ENCODE data around the gene PPM1L.

The PPM1L gene

GRCh38 chr3:160883373-160883772, 127.3 kb downstream of the PPM1L start:
- H3K27ac ChIP-seq (ENCODE audit: low read depth, low read length), result no peak overlapping the region
- no peak overlapping the region for H3K23ac ChIP-seq (ENCODE audit: low read length)
- no peak overlapping the region for H2BK15ac ChIP-seq (replicated peaks; ENCODE audit: low read depth)
- H3K79me2 ChIP-seq (ENCODE audit: control insufficient read depth, insufficient read depth, low read length), result no peaks in the 10 kb centered on the region
- H3K9ac ChIP-seq (ENCODE audit: low read length), result no peak overlapping the region
- WGBS (ENCODE audit: extremely low coverage, insufficient coverage, low lambda C conversion rate), result no CpG with 5 or more reads among the region's 3 CpGs
- no peaks in the 10 kb centered on the region for H3K27me3 ChIP-seq (ENCODE audit: insufficient read depth, low read length, poor library complexity)
- no peak overlapping the region for H3K4ac ChIP-seq (ENCODE audit: low read depth, low read length)
- H3K4me1 ChIP-seq (ENCODE audit: control insufficient read depth, low read depth, low read length), result peaks cover 5% of the 10 kb centered on the region
- no peak overlapping the region for H2BK5ac ChIP-seq (ENCODE audit: low read length)
- no peak overlapping the region for H4K8ac ChIP-seq (ENCODE audit: low read depth, low read length)
- no peak overlapping the region for H3K56ac ChIP-seq (ENCODE audit: low read length)
- no peak overlapping the region for H4K5ac ChIP-seq (ENCODE audit: low read length)
- no peak overlapping the region for H2AK5ac ChIP-seq (ENCODE audit: low read length)
- H3K18ac ChIP-seq (ENCODE audit: low read length), result no peak overlapping the region
- no peak for DNase-seq
- no peak overlapping the region for H3K4me3 ChIP-seq (ENCODE audit: low read length)
- no peaks in the 10 kb centered on the region for H3K79me1 ChIP-seq (ENCODE audit: low read length)
- H3K36me3 ChIP-seq (ENCODE audit: control insufficient read depth, insufficient read depth, low read length), result no peaks in the 10 kb centered on the region
- H3K4me2 ChIP-seq (ENCODE audit: low read length), result no peak overlapping the region
- H2BK120ac ChIP-seq (ENCODE audit: low read depth, low read length), result no peak overlapping the region

- no peak overlapping the region for H3K23ac ChIP-seq (ENCODE audit: low read length)
- no CpG with 5 or more reads among the region's 5 CpGs for WGBS (ENCODE audit: extremely low coverage, insufficient coverage, low lambda C conversion rate)
- H3K4ac ChIP-seq (ENCODE audit: low read depth, low read length), result no peak overlapping the region
- H3K79me2 ChIP-seq (ENCODE audit: control insufficient read depth, insufficient read depth, low read length), result no peaks in the 10 kb centered on the region
- H3K36me3 ChIP-seq (ENCODE audit: control insufficient read depth, insufficient read depth, low read length), result no peaks in the 10 kb centered on the region
- no peak overlapping the region for H4K8ac ChIP-seq (ENCODE audit: low read depth, low read length)
- peak; percentile 74 for DNase-seq
- no peak overlapping the region for H3K9ac ChIP-seq (ENCODE audit: low read length)
- H2BK5ac ChIP-seq (ENCODE audit: low read length), result no peak overlapping the region
- peak overlapping the region; percentile 15 for H3K18ac ChIP-seq (ENCODE audit: low read length)
- H3K4me3 ChIP-seq (ENCODE audit: low read length), result no peak overlapping the region
- peaks cover 5% of the 10 kb centered on the region for H3K4me1 ChIP-seq (ENCODE audit: control insufficient read depth, low read depth, low read length)
- H2BK120ac ChIP-seq (ENCODE audit: low read depth, low read length), result no peak overlapping the region
- H2BK15ac ChIP-seq (replicated peaks; ENCODE audit: low read depth), result no peak overlapping the region
- H3K56ac ChIP-seq (ENCODE audit: low read length), result peak overlapping the region; percentile 37
- no peak overlapping the region for H4K5ac ChIP-seq (ENCODE audit: low read length)
- H3K4me2 ChIP-seq (ENCODE audit: low read length), result no peak overlapping the region
- no peak overlapping the region for H3K27ac ChIP-seq (ENCODE audit: low read depth, low read length)
- H3K79me1 ChIP-seq (ENCODE audit: low read length), result no peaks in the 10 kb centered on the region
- no peaks in the 10 kb centered on the region for H3K27me3 ChIP-seq (ENCODE audit: insufficient read depth, low read length, poor library complexity)
- no peak overlapping the region for H2AK5ac ChIP-seq (ENCODE audit: low read length)
Observed at GRCh38 chr3:160885791-160886286, 129.8 kb downstream of the PPM1L start.

GRCh38 chr3:160886421-160886820, 130.4 kb downstream of the PPM1L start:
- peak overlapping the region; percentile 15 for H3K18ac ChIP-seq (ENCODE audit: low read length)
- no peak overlapping the region for H3K4ac ChIP-seq (ENCODE audit: low read depth, low read length)
- no peak overlapping the region for H3K27ac ChIP-seq (ENCODE audit: low read depth, low read length)
- no peak overlapping the region for H3K9ac ChIP-seq (ENCODE audit: low read length)
- no peak overlapping the region for H3K23ac ChIP-seq (ENCODE audit: low read length)
- no peak overlapping the region for H2BK15ac ChIP-seq (replicated peaks; ENCODE audit: low read depth)
- H2BK120ac ChIP-seq (ENCODE audit: low read depth, low read length), result no peak overlapping the region
- no peaks in the 10 kb centered on the region for H3K36me3 ChIP-seq (ENCODE audit: control insufficient read depth, insufficient read depth, low read length)
- WGBS (ENCODE audit: extremely low coverage, insufficient coverage, low lambda C conversion rate), result no CpG with 5 or more reads among the region's 4 CpGs
- no peak overlapping the region for H4K8ac ChIP-seq (ENCODE audit: low read depth, low read length)
- H3K56ac ChIP-seq (ENCODE audit: low read length), result no peak overlapping the region
- H2BK5ac ChIP-seq (ENCODE audit: low read length), result no peak overlapping the region
- H3K4me3 ChIP-seq (ENCODE audit: low read length), result no peak overlapping the region
- no peak for DNase-seq
- H3K4me1 ChIP-seq (ENCODE audit: control insufficient read depth, low read depth, low read length), result peaks cover 5% of the 10 kb centered on the region
- no peak overlapping the region for H4K5ac ChIP-seq (ENCODE audit: low read length)
- no peaks in the 10 kb centered on the region for H3K79me1 ChIP-seq (ENCODE audit: low read length)
- no peak overlapping the region for H3K4me2 ChIP-seq (ENCODE audit: low read length)
- no peak overlapping the region for H2AK5ac ChIP-seq (ENCODE audit: low read length)
- no peaks in the 10 kb centered on the region for H3K27me3 ChIP-seq (ENCODE audit: insufficient read depth, low read length, poor library complexity)
- H3K79me2 ChIP-seq (ENCODE audit: control insufficient read depth, insufficient read depth, low read length), result no peaks in the 10 kb centered on the region

- no peak overlapping the region for H3K18ac ChIP-seq (ENCODE audit: low read length)
- H2AK5ac ChIP-seq (ENCODE audit: low read length), result no peak overlapping the region
- no peak overlapping the region for H2BK120ac ChIP-seq (ENCODE audit: low read depth, low read length)
- no peak overlapping the region for H4K5ac ChIP-seq (ENCODE audit: low read length)
- no peak for DNase-seq
- H3K23ac ChIP-seq (ENCODE audit: low read length), result no peak overlapping the region
- H3K56ac ChIP-seq (ENCODE audit: low read length), result no peak overlapping the region
- H4K8ac ChIP-seq (ENCODE audit: low read depth, low read length), result no peak overlapping the region
- no peaks in the 10 kb centered on the region for H3K79me1 ChIP-seq (ENCODE audit: low read length)
- H2BK5ac ChIP-seq (ENCODE audit: low read length), result no peak overlapping the region
- no peak overlapping the region for H3K9ac ChIP-seq (ENCODE audit: low read length)
- H3K27me3 ChIP-seq (ENCODE audit: insufficient read depth, low read length, poor library complexity), result no peaks in the 10 kb centered on the region
- H3K27ac ChIP-seq (ENCODE audit: low read depth, low read length), result no peak overlapping the region
- no peaks in the 10 kb centered on the region for H3K36me3 ChIP-seq (ENCODE audit: control insufficient read depth, insufficient read depth, low read length)
- no peak overlapping the region for H3K4me3 ChIP-seq (ENCODE audit: low read length)
- no peak overlapping the region for H3K4ac ChIP-seq (ENCODE audit: low read depth, low read length)
- H2BK15ac ChIP-seq (replicated peaks; ENCODE audit: low read depth), result no peak overlapping the region
- H3K4me1 ChIP-seq (ENCODE audit: control insufficient read depth, low read depth, low read length), result no peaks in the 10 kb centered on the region
- H3K4me2 ChIP-seq (ENCODE audit: low read length), result no peak overlapping the region
- H3K79me2 ChIP-seq (ENCODE audit: control insufficient read depth, insufficient read depth, low read length), result no peaks in the 10 kb centered on the region
Observed at GRCh38 chr3:160893207-160893606, 137.2 kb downstream of the PPM1L start.

- no peak overlapping the region for H4K5ac ChIP-seq (ENCODE audit: low read length)
- no peak for DNase-seq
- H3K9ac ChIP-seq (ENCODE audit: low read length), result no peak overlapping the region
- no peak overlapping the region for H3K4ac ChIP-seq (ENCODE audit: low read depth, low read length)
- no peak overlapping the region for H3K18ac ChIP-seq (ENCODE audit: low read length)
- no peak overlapping the region for H2AK5ac ChIP-seq (ENCODE audit: low read length)
- H3K79me1 ChIP-seq (ENCODE audit: low read length), result no peaks in the 10 kb centered on the region
- H3K4me2 ChIP-seq (ENCODE audit: low read length), result no peak overlapping the region
- H2BK15ac ChIP-seq (replicated peaks; ENCODE audit: low read depth), result no peak overlapping the region
- H3K79me2 ChIP-seq (ENCODE audit: control insufficient read depth, insufficient read depth, low read length), result no peaks in the 10 kb centered on the region
- H2BK5ac ChIP-seq (ENCODE audit: low read length), result no peak overlapping the region
- H3K36me3 ChIP-seq (ENCODE audit: control insufficient read depth, insufficient read depth, low read length), result no peaks in the 10 kb centered on the region
- no peak overlapping the region for H4K8ac ChIP-seq (ENCODE audit: low read depth, low read length)
- H3K56ac ChIP-seq (ENCODE audit: low read length), result no peak overlapping the region
- no peak overlapping the region for H3K27ac ChIP-seq (ENCODE audit: low read depth, low read length)
- WGBS (ENCODE audit: extremely low coverage, insufficient coverage, low lambda C conversion rate), result no CpG with 5 or more reads among the region's 2 CpGs
- no peak overlapping the region for H3K23ac ChIP-seq (ENCODE audit: low read length)
- H3K27me3 ChIP-seq (ENCODE audit: insufficient read depth, low read length, poor library complexity), result no peaks in the 10 kb centered on the region
- no peak overlapping the region for H3K4me3 ChIP-seq (ENCODE audit: low read length)
- H3K4me1 ChIP-seq (ENCODE audit: control insufficient read depth, low read depth, low read length), result peaks cover 2% of the 10 kb centered on the region
- no peak overlapping the region for H2BK120ac ChIP-seq (ENCODE audit: low read depth, low read length)
Observed at GRCh38 chr3:160904691-160905090, 148.7 kb downstream of the PPM1L start.

GRCh38 chr3:160906646-160907045, 150.6 kb downstream of the PPM1L start:
- Histone ChIP-seq H3K4ac (ENCODE audit: low read depth, low read length) (no peak overlapping the region), H3K4me2 (ENCODE audit: low read length) (no peak overlapping the region), H3K23ac (ENCODE audit: low read length) (no peak overlapping the region), H3K79me2 (ENCODE audit: control insufficient read depth, insufficient read depth, low read length) (no peaks in the 10 kb centered on the region), H3K4me3 (ENCODE audit: low read length) (no peak overlapping the region), H4K5ac (ENCODE audit: low read length) (no peak overlapping the region), H3K4me1 (ENCODE audit: control insufficient read depth, low read depth, low read length) (no peaks in the 10 kb centered on the region), H3K18ac (ENCODE audit: low read length) (no peak overlapping the region), H3K27me3 (ENCODE audit: insufficient read depth, low read length, poor library complexity) (no peaks in the 10 kb centered on the region), H2AK5ac (ENCODE audit: low read length) (no peak overlapping the region), H4K8ac (ENCODE audit: low read depth, low read length) (no peak overlapping the region), H3K36me3 (ENCODE audit: control insufficient read depth, insufficient read depth, low read length) (no peaks in the 10 kb centered on the region), H3K56ac (ENCODE audit: low read length) (no peak overlapping the region), H2BK15ac (replicated peaks; ENCODE audit: low read depth) (no peak overlapping the region), H3K9ac (ENCODE audit: low read length) (no peak overlapping the region), H3K79me1 (ENCODE audit: low read length) (no peaks in the 10 kb centered on the region), H2BK5ac (ENCODE audit: low read length) (no peak overlapping the region), H2BK120ac (ENCODE audit: low read depth, low read length) (no peak overlapping the region), H3K27ac (ENCODE audit: low read depth, low read length) (no peak overlapping the region)
- DNase-seq, result no peak

All from mesendoderm (in vitro differentiated cells).